Measurements from ENCODE around the gene VAMP1. TPM values are rescaled to one million over a fixed set of nuclear protein-coding genes. Genes with fewer than 3 reads are reported as not detected.

Gene VAMP1
- total and polyA plus RNA-seq, 2 of the 8 experiments (the other 6 are each of a cell fraction or from before 2014, with no cell fraction given): 10.8 to 23.1 TPM

DNA sequence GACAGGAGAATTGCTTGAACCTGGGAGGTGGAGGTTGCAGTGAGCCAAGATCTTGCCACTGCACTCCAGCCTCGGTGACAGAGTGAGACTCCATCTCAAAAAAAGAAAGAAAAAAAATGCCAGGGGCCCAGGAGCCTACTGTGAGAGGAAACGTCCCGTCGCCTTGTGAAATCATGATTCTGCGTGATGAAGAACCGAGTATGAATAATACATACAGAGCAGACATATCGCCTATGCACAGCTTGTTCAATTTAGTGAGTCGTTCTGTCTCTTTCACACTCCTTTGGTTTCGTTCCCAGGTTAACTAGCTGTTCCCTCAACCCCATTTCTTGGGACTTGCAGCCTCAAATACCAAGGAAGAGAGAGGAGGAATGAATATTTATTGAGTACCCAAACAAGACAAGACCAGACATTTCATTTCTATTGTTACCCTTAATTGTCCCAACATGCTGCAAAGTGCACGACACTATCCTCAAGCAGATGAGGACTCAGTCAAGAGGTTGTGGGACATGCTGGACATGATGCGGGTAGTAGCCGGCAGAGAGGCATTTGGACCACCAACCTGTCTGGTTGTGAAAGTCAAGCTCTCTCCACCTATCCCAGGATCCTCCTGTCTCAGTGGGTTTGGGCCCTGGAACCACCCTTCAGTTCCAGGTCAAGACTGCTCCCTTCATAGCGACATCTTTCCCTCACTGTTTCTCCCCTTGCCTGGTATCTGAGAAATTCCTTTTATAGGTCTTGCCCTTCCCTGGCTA lies 34.3 kb downstream of the VAMP1 start:
- Histone ChIP-seq H3K27ac (ENCODE audit: low read depth, low read length) (no peak overlapping the region), H2AFZ (ENCODE audit: low read length) (0 out of 2 replicates have a peak overlapping the region, but pooled peaks have one; percentile 0), H3K14ac (ENCODE audit: insufficient read length) (no peak overlapping the region), H2BK20ac (ENCODE audit: low read length) (no peak overlapping the region), H4K8ac (ENCODE audit: extremely low read depth, insufficient read depth, low read length) (no peak overlapping the region), H3K27me3 (replicated peaks in 1 of 4; ENCODE audit: control insufficient read depth in 3 of 4, extremely low read depth in 1 of 4, insufficient read depth in 3 of 4, low read length in 3 of 4) (no peaks in the 10 kb centered on the region), H2BK15ac (ENCODE audit: low read length) (no peak overlapping the region), H3K18ac (ENCODE audit: extremely low read depth, low read length) (no peak overlapping the region), H2AK5ac (ENCODE audit: low read depth, low read length) (no peak overlapping the region), H4K5ac (ENCODE audit: insufficient read length, low read depth, low read length) (no peak overlapping the region), H3K4me1 (replicated peaks in 1 of 4; ENCODE audit: control insufficient read depth in 3 of 4, insufficient read depth in 4 of 4, low read length in 3 of 4) (peaks cover 0 to 8% (median under 1%) of the 10 kb centered on the region in 4 experiments; a peak in 3 of 7 replicates), H2BK5ac (ENCODE audit: low read depth, low read length) (no peak overlapping the region), H3K79me1 (ENCODE audit: low read depth, low read length) (no peaks in the 10 kb centered on the region), H3K36me3 (ENCODE audit: control insufficient read depth in 2 of 4, insufficient read depth in 4 of 4, low read length in 3 of 4) (no peaks in the 10 kb centered on the region), H3K9me3 (ENCODE audit: insufficient read depth in 2 of 2, low read depth in 1 of 2, low read length in 1 of 2) (no peaks in the 10 kb centered on the region), H3K4me2 (ENCODE audit: insufficient read depth in 1 of 2, low read depth in 2 of 2, low read length in 2 of 2) (no peak overlapping the region), H3K79me2 (ENCODE audit: control insufficient read depth in 1 of 2, insufficient read depth in 2 of 2, low read length in 2 of 2) (no peaks in the 10 kb centered on the region), H3K56ac (replicated peaks; ENCODE audit: insufficient read length, low read depth, low read length) (no peak overlapping the region), H2BK12ac (ENCODE audit: low read depth, low read length) (no peak overlapping the region), H3K4ac (replicated peaks; ENCODE audit: insufficient read length, low read depth, low read length) (no peak overlapping the region), H3K23me2 (ENCODE audit: low read depth, low read length) (no peaks in the 10 kb centered on the region), H4K91ac (replicated peaks; ENCODE audit: insufficient read length, low read length) (no peak overlapping the region), H4K20me1 (replicated peaks in 1 of 2; ENCODE audit: control insufficient read depth in 1 of 2, insufficient read depth in 2 of 2, low read length in 2 of 2) (no peaks in the 10 kb centered on the region), H3K23ac (ENCODE audit: insufficient read length) (no peak overlapping the region), H2BK120ac (replicated peaks; ENCODE audit: low read depth, low read length) (no peak overlapping the region), H3K4me3 (ENCODE audit: extremely low read depth in 1 of 4, insufficient read depth in 2 of 4, low read depth in 3 of 4, low read length in 4 of 4) (no peak overlapping the region), H3K9ac (replicated peaks in 1 of 4; ENCODE audit: extremely low read depth in 1 of 4, low read depth in 3 of 4, low read length in 3 of 4) (no peak overlapping the region)
- CTCF ChIA-PET (ENCODE audit: partially characterized antibody): interaction anchor here (0.7 to 1.9 kb wide), 3 partner anchors 29 to 81 kb away, joined by 4 to 14 read pairs (median 4); no protein-coding TSS in a partner anchor
- FAIRE-seq (no peak), DNase-seq (ENCODE audit: low read depth in 1 of 2, low spot score in 2 of 2) (no peak)
- 84% methylated on average over 13 of the region's 13 CpGs; no CpG with 5 or more reads in 1 of the 2 experiments for WGBS, 2 experiments (ENCODE audit: extremely low coverage in 1 of 2, insufficient coverage in 1 of 2, insufficient read length in 1 of 2, insufficient replicate concordance in 2 of 2, low coverage in 1 of 2, low lambda C conversion rate in 2 of 2, missing lambda C conversion rate in 1 of 2)
- POLR2A ChIA-PET (ENCODE audit: partially characterized antibody): interaction anchor here (1.2 to 4.4 kb wide), 4 partner anchors 15 to 34 kb away, joined by 5 to 23 read pairs (median 16); partner anchors contain the start of genes TAPBPL and VAMP1
- no peak for TF ChIP-seq HDAC2 (IDR thresholded peaks at IDR 0.05; ENCODE audit: borderline replicate concordance in 1 of 2, low read depth in 2 of 2, low read length in 2 of 2)
- no peak for TF ChIP-seq TBP (IDR thresholded peaks at IDR 0.05; ENCODE audit: low read depth, low read length)
- no peak for TF ChIP-seq YY1 (IDR thresholded peaks at IDR 0.05; ENCODE audit: low read depth, low read length)
- no peak for TF ChIP-seq KDM4A (IDR thresholded peaks at IDR 0.05; ENCODE audit: low read depth, low read length, severe bottlenecking)
- TF ChIP-seq MAFK (IDR thresholded peaks at IDR 0.05; ENCODE audit: low read depth, low read length): no peak
- TF ChIP-seq SP4 (IDR thresholded peaks at IDR 0.05; ENCODE audit: low read length): no peak
- TF ChIP-seq, protein P1, sequence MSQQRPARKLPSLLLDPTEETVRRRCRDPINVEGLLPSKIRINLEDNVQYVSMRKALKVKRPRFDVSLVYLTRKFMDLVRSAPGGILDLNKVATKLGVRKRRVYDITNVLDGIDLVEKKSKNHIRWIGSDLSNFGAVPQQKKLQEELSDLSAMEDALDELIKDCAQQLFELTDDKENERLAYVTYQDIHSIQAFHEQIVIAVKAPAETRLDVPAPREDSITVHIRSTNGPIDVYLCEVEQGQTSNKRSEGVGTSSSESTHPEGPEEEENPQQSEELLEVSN (IDR thresholded peaks at IDR 0.05): no peak
- TF ChIP-seq BACH1 (IDR thresholded peaks at IDR 0.05; ENCODE audit: low read length): no peak
- no peak for TF ChIP-seq TAF7 (optimal IDR thresholded peaks at IDR 0.05; ENCODE audit: borderline replicate concordance, low read depth, low read length)
- no peak for TF ChIP-seq RAD21 (IDR thresholded peaks at IDR 0.05 in 1 of 2, conservative IDR thresholded peaks at IDR 0.05 in 1 of 2; ENCODE audit: low read depth in 2 of 2, low read length in 2 of 2)
- TF ChIP-seq SAP30 (IDR thresholded peaks at IDR 0.05; ENCODE audit: insufficient read depth, insufficient replicate concordance, low read length): no peak

All from H1 (cell line).